Measurements from ENCODE around the gene IL1RAPL1.

The IL1RAPL1 gene

GRCh38 chrX:29419774-29420553 lies 832.7 kb downstream of the IL1RAPL1 start:
- no peak for DNase-seq (ENCODE audit: low read depth, low spot score)

GRCh38 chrX:29422034-29422433 lies 834.8 kb downstream of the IL1RAPL1 start:
- no peak for DNase-seq (ENCODE audit: low read depth, low spot score)

GRCh38 chrX:29431895-29432294 lies 844.6 kb downstream of the IL1RAPL1 start:
- DNase-seq (ENCODE audit: low read depth, low spot score): no peak

- no peak for DNase-seq (ENCODE audit: low read depth, low spot score)
Measured at GRCh38 chrX:29432534-29432933, 845.3 kb downstream of the IL1RAPL1 start.

GRCh38 chrX:29434939-29435338 lies 847.7 kb downstream of the IL1RAPL1 start:
- DNase-seq (ENCODE audit: low read depth, low spot score): no peak

- no peak for DNase-seq (ENCODE audit: low read depth, low spot score)
Measured at GRCh38 chrX:29435396-29435795, 848.1 kb downstream of the IL1RAPL1 start.

- no peak for DNase-seq (ENCODE audit: low read depth, low spot score)
Measured at GRCh38 chrX:29447867-29448266, 860.6 kb downstream of the IL1RAPL1 start.

GRCh38 chrX:29453333-29453732 lies 866.1 kb downstream of the IL1RAPL1 start:
- DNase-seq (ENCODE audit: low read depth, low spot score): no peak

GRCh38 chrX:29455702-29456101 lies 868.5 kb downstream of the IL1RAPL1 start:
- no peak for DNase-seq (ENCODE audit: low read depth, low spot score)

- no peak for DNase-seq (ENCODE audit: low read depth, low spot score)
Measured at GRCh38 chrX:29461039-29461438, 873.8 kb downstream of the IL1RAPL1 start.

GRCh38 chrX:29466456-29466855 lies 879.2 kb downstream of the IL1RAPL1 start:
- DNase-seq (ENCODE audit: low read depth, low spot score): no peak

GRCh38 chrX:29468911-29469494 lies 881.8 kb downstream of the IL1RAPL1 start:
- no peak for DNase-seq (ENCODE audit: low read depth, low spot score)

GRCh38 chrX:29470030-29470429 lies 882.8 kb downstream of the IL1RAPL1 start:
- DNase-seq (ENCODE audit: low read depth, low spot score): no peak

GRCh38 chrX:29471829-29472228 lies 884.6 kb downstream of the IL1RAPL1 start:
- no peak for DNase-seq (ENCODE audit: low read depth, low spot score)

- no peak for DNase-seq (ENCODE audit: low read depth, low spot score)
Measured at GRCh38 chrX:29477878-29478277, 890.6 kb downstream of the IL1RAPL1 start.

GRCh38 chrX:29478336-29479069 lies 891.3 kb downstream of the IL1RAPL1 start:
- DNase-seq (ENCODE audit: low read depth, low spot score): no peak

GRCh38 chrX:29487214-29487613 lies 900.0 kb downstream of the IL1RAPL1 start:
- no peak for DNase-seq (ENCODE audit: low read depth, low spot score)

GRCh38 chrX:29487714-29488113 lies 900.5 kb downstream of the IL1RAPL1 start:
- no peak for DNase-seq (ENCODE audit: low read depth, low spot score)

GRCh38 chrX:29488919-29489318 lies 901.7 kb downstream of the IL1RAPL1 start:
- DNase-seq (ENCODE audit: low read depth, low spot score): no peak

- DNase-seq (ENCODE audit: low read depth, low spot score): no peak
Measured at GRCh38 chrX:29490606-29491005, 903.4 kb downstream of the IL1RAPL1 start.

GRCh38 chrX:29491659-29492058 lies 904.4 kb downstream of the IL1RAPL1 start:
- no peak for DNase-seq (ENCODE audit: low read depth, low spot score)

GRCh38 chrX:29496636-29497180 lies 909.5 kb downstream of the IL1RAPL1 start:
- DNase-seq (ENCODE audit: low read depth, low spot score): no peak
